Activated CD4-positive, alpha-beta T cell treated with anti-CD3 and anti-CD28 coated beads, Interleukin-2, amount 50 U/mL, for 1 hour (primary cell): ENCODE measurements around the gene SLC22A15.
"Not testable (repeated sequence)": the region's sequence is repeated elsewhere in the genome, so short reads cannot be mapped to it uniquely, and the experiment has no call there.

Source experiments
- DNase-seq: peaks from one replicate; pipeline ENCODE4 v3.0.0-alpha.2; 2020

The SLC22A15 gene

DNA sequence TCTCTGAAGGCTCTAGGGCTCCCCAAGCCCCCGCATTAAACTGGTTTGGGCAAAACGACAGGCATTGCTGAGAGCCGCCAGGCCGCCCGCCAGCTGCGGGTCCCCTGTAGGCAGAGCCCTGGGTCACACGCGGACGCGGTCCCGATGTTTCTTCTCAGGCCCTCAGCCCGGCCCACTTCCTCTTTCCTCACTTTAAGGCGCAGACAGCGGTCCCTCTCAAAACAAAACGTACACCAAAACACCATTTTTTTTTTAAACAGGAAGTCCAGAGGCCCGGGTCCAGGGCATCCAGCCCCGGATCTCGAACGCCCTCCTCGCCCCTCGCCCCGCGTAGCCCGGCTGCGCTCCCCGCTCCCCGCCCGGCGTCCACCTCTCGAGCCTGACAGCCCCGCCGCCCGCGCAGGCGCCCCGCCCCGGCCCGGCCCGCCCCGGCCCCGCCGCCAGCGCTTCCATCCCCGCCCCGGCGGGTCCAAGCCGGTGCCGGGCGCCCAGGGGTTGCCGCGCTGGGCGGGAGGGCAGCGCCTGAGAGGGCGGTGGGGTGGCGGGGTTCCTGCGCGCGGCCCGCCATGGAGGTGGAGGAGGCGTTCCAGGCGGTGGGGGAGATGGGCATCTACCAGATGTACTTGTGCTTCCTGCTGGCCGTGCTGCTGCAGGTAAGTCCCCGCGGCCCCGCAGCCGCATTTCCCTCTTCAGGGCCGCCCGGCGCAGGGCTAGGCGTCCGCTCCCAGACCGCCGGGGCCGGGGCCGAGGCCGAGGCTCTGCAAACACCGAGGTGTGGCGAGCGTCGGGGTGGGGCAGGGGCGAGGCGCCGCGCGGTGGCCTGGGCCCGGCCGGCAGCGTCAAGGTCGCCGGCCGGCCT, at the start of gene SLC22A15:
Gene SLC22A15 (plus strand): TSS at position 452 of the 859 bp plus-strand sequence. CDS start 115 bp downstream, at position 567.
- no peak for DNase-seq

DNA sequence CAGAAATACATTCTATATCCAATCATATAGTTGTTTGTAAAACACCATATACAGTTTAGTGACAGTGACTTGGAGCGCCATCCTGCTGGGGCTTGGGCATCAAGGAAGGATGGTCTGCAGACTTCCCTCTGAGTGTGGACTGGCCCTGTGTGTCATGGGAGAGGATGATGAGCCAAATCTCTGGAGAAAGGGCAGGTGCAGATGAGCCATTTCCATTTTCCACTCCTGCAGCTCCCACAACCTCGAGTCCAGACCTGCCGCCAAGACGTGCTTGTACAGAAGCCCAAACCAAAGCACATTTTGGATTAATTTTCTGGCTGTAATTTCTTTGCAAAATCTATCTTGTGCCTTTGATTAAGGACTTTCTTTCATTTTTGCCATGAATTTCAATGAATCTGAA, 48.3 kb upstream of the SLC22A15 start:
- no peak for DNase-seq

DNA sequence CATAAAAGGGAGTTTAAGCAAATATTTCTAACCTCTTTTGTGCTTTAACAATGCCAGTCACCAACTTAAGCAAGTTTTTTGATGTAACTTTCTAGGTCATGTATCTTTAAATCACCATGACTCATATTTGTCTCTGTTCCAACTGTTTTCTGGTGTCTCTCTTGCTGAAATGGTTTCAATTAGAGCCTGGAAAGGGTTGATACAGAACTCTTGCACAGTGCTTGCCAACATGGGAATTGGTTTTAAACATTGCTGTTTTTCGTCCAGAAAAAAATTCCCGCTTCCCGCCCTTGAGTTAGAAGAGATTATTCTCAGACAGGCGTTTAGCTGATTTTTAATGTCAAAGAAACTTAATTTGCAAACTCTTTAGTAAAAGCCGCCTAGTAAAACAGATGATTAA, 46.4 kb upstream of the SLC22A15 start:
- DNase-seq, result no peak

DNA sequence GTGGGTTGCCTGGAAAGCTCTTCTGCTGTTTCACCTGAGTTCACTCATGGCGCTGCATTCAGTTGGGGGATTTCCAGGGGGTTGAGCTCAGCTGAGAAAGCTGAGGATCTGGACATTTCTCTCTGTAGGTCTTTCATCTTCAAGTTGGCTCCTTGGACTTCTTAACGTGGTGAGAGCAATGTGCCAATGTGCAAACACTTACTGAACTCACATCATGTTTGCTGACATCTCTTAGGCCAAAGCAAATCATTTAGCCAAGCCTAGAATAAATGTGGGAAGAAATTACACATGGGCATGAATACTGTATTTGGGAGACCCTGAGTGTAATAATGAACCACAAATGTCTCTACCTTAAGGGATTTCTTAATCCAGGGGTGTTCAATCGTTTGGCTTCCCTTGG, 42.7 kb upstream of the SLC22A15 start:
- no peak for DNase-seq

DNA sequence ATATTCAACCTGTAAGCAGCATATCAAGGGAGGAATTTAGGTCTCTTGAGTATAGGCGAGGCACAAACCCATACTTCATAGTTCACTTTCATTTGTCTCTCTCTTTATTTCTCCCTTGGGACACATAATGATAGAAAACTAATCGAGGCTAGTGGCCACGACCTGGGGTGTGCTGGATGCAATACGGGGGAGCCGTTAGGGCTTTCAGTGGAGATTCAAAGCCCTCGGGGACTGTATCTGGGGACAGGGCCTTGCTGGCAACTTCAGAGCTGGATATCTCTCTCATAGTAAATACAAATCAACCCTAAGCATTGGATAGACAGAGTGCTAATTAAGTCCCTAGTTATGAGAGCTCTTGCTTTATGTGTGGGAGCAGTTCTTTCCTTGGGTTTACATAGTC, 36.9 kb upstream of the SLC22A15 start:
- no peak for DNase-seq

DNA sequence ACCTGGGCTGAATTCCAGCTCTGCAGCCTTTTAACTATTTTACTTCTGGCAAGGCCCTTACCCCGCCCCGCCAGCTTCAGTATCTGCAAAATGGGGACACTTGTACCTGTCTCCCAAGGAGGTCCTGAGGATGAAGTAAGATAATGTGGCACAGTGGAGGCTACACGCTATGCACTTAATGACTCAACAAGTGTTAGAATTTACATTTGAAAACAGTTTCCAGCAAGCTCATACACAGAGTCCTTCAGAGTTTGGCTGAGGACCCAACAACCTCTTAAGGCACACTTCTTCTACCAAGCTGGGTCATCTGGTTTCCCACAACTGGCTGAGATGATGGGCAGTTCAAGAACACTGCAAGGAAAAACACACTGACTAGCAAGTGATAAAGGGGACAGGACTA, 30.2 kb upstream of the SLC22A15 start:
- DNase-seq, result no peak

DNA sequence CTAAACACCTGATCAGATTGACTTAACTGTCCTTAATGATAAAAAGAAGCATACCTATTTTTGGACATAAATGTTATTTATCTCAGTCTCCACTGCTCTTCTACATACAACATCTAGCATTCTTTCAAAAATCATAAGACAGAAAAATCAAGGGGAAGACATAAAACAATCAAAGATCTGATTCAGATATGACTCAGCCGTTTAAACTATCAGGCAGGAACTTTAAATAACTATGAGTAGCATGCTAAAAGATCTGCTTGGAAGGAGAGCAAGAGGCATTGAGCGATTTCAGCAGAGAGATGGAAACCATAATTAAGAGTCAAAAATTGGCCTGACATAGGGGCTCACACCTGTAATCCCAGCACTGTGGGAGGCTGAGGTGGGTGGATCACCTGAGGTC, 27.2 kb upstream of the SLC22A15 start:
- DNase-seq, result no peak

DNA sequence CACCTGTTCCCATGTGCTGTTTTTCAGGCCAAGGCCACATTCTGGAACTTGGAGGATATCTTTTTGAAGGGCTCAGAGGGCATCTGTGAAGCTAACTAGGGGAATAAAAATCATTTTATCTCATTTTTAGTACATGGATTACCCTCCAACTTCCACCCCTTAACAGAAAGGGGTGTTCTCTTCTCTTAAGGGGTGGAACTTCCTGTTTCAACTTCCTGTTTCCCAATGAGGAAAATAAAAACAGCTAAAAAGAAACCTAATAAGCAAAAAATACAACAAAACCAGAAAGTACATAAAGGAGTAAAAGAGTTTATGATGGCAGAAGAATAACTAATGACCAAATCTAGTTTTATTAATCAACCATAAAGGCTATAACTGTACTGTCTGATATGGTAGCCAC, 24.8 kb upstream of the SLC22A15 start:
- DNase-seq, result no peak

DNA sequence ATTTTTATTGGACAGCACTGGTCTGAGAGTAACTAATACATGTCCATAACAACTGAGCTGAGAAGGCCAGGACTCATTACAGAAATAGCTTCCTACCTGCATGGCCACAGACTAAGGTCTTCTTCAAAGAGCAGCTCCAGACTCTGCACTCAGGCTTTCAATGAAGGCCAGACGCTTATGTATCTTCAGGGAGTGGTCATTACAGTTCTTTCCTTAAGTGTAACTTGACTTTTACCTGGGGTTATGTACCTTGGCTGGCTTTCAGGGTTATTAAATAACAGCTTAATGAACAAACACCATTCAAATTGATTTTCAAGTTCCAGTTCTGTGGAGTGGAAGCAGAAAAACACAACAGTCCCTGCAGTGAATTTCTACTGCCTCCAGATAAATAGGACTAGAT, 23.8 kb upstream of the SLC22A15 start:
- DNase-seq, result no peak

DNA sequence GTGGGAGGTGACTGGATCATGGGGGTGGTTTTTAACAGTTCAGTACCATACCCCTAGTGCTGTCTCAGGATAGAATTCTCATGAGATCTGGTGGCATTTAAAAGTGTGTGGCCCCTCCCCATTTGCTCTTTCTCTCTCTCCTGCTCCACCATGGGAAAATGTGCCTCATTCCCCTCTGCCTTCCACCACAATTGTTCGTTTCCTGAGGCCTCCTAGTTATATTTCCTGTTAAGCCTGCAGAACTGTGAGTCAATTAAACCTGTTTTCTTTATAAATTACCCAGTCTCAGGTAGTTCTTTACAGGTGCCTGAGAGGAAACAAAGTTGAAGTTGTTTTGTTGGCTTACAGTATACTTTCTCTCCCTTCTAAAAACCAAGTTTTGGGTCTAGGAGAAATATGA, 23.1 kb upstream of the SLC22A15 start:
- no peak for DNase-seq

DNA sequence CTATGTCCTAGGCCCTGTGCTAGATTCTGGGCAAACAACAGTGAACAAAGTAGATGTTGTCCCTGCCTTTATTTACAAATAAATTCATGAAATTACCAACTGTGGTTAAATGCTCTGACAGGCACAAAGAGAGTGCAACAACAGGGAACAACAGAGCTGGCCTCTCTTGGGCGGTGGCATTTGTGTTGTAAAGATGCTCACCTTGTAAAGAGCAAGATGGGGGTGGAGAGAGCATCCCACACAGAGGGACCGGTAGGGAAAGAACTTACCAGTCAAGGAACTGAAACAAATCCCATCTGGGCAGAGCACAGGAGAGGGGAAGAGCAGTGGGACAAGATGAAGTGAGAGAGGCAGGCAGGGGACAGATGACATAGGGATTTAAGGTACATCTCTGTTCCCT, 21.6 kb upstream of the SLC22A15 start:
- no peak for DNase-seq

DNA sequence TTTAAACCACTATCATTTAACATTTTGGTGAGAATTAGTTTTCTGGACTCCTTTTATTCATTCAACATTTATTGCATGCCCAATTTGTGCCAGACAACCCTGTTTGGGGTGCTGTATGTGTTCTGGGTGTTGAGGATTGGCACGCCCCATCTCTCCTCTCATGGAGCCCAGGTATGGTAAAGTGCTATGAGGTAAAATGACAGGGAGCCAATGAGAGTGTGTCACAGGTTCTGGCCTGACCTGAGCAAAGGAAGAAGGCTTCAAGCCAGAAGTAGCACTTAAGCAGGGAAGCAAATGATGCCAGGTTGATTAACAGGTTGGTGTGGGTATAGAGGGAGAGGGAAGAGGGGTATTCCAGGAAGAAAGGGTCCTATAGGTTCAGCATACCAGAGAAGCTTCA, 21.1 kb upstream of the SLC22A15 start:
- no peak for DNase-seq

DNA sequence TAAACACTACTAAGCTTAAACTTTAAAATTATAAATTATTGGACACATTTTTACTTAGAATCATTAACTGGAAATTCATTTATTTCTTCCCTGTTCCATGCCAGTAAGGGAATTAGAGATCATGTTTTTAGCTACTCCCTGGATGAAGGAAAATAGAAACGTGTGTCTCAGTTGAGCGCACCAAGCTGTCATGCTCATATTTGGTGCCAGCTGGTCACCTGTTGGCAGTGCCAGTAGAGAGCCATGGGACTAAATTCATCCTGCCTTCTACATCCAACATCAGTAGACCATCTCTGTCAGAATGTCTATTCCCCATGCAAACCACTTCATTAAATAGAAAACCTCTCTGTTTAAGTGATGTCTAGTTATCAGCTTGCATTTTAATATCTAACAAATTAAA, 17.4 kb upstream of the SLC22A15 start:
- DNase-seq, result no peak

DNA sequence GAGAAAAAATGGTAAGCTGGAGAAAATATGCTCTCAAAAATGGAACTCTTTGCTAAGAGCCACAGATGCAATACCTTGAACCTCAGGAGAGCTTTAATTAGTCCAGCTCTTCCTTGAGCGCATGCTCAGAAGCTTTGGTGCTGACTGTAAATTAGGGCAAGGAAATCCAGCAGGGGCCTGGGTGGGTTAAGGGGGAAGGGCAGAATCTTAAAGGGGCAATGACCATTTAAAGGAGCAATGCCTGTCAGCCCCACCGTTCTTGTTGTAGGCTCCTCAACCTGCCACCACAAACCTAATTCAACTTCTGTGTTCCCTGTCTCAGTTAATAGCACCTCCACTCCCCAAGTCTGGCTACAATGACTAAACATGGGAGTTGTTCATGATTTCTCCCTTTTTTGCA, 6.8 kb upstream of the SLC22A15 start:
- no peak for DNase-seq

DNA sequence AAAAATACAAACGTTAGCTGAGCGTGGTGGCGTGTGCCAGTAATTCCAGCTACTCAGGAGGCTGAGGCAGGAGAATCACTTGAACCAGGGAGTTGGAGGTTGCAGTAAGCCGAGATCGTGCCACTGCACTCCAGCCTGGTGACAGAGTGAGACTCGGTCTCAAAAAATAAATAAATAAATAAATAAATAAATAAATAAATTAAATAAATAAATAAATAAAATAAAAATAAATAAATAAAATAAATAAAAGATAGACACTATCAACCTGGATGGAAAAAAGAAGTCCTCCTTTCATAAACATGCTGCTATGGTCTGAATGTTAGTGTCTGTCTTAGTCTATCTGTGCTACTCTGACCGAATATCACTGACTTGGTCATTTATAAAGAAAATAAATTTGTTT, 4.5 kb upstream of the SLC22A15 start:
- DNase-seq, result not testable (repeated sequence)

DNA sequence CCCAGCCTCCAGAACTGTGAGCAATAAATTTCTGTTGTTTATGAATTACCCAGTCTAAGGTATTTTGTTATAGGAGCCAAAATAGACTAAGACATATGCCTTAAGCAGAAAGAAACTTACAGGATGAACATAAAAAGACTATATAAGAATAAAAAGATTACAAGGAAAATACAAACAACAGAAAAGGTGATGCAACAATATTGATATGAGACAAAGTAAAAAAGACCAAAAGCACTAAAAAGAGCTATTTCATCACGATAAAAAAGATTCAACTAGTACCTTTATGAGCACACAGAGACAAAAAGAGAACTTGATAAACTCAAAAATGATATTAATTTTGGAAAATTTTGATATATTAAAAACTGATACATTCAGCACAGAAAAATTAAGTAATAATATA, 3.2 kb upstream of the SLC22A15 start:
- DNase-seq, result no peak

DNA sequence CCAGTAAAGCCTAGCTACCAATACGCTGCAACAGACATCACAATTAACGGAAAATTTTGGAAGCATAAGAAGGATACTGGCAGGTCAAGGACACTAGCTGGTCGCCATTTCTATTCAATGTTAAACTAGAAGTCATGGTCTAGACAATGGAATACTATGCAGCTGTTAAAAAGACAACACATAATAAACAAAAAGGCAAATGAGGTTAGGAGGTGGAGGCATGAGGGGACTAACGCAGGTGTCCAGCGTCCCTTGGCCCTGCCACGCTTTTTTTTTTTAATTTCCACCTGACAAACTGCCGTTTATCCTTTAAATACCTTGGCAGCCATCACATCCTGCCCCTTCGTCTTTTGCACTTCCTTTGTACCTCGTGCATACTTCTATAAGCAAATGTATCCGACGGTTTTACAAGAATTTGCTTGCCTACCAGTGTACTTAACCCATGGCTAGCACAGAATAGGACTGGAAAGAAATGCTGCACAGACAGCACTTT, 698 bp upstream of the SLC22A15 start:
- DNase-seq, result no peak

DNA sequence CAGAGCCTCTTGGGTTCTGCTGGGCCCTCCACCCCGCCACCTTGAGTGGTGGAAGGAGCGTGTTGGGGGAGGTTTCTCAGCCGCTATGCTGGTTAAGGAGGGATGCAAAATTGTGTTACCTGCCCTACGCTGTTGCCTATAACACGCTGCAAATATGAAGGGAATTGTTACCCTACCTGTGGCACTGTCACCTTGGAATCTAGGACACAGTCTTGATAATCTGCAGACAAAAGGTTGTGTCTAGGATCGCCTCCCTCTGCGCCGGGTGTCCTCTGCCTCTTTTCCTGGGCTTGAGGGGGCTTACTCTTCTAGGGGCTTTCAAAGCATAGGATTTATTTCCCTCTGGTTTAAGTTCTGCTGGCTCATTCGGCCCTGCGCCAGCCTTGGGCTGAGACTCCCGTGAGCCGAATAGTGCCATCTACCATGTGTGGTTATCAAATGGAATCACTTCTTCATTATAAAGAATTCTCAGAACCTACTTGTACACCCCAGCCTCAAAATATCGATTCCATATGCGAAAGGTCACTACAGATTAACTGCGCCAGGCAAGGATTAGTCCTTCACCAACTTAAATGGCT, 697 bp downstream of the SLC22A15 start:
- DNase-seq, result no peak

DNA sequence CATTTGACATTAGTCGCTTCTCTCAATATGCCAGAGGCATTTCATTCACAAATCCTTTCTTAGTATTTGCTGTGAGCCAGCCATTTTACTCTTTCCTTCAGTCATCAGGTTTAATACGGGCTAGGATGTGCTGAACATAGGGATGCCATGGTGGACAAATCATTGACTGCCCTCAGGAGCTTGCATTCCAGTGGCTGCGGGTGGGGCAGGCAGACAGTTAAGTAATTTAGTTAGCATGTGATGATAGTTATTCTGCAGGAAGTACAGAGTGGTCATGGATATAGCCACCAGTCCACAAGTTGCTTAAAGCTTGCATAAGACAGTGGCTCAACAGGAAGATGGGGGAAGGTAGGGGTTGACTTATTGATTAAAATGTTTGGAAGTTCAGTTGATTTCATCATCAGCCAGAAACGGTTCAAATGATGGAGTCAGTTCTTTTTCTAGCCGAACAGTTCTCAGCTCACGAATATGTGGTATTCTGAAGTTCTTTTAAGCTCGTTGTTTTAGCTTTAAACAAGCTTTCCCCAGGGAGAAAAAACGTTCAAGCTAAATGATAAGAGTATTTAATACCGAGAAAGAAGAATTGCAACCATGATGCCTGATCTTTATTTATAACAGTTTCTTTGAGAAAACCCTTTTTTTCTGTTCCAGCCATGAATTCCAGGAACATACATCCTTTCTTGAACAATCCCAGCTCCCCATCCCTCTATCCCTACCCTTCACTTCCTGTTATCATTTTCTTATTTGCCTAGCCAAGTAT, 1.4 kb downstream of the SLC22A15 start:
- no peak for DNase-seq

DNA sequence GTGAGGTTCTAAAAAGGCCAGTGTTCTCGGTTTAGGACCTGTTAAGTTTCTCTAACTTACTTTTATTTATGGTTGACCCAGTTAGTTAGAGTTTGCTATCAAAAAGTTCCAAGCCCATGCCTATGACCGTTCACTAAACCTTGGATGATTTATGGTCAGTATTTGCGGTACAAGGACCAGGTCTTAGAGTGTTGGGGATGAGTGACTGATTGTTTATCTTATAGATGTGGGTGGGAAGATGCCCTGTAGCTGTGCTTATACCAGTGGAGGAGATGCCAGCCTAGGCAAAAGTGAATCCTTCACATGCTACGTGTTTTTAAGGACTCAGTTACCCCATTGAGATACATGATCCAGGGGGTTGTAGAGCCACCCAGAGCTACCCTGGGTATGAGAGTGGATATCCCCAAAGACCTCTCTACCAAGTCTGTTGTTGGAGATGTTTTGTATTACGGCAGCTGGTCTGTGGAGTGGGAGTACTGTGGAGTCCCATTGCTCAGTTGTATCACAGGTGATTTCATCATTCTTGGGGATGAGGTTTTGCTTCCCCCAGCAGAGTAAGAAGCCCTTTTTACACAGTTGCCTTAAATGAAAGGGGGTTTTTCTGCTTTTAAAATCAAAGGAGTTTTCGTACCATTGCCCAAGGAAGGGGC, 2.1 kb downstream of the SLC22A15 start:
- DNase-seq, result no peak

DNA sequence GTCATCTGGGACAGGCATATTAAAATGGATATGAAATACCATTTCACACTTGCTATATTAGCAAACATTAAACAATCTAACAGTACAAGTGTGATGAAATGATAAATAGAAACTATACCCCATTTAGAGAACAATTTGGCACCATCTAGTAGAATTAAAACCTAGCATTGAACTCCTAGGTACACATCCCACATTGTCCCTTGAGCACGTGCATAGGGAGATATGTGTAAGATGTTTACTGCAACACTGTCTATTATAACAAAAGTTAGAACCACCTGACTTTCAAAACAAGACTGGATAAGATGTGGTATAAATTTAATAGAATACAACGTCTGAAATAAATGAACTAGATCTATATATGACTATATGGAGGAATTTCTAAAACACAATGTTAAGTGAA, 3.8 kb downstream of the SLC22A15 start:
- DNase-seq, result no peak

DNA sequence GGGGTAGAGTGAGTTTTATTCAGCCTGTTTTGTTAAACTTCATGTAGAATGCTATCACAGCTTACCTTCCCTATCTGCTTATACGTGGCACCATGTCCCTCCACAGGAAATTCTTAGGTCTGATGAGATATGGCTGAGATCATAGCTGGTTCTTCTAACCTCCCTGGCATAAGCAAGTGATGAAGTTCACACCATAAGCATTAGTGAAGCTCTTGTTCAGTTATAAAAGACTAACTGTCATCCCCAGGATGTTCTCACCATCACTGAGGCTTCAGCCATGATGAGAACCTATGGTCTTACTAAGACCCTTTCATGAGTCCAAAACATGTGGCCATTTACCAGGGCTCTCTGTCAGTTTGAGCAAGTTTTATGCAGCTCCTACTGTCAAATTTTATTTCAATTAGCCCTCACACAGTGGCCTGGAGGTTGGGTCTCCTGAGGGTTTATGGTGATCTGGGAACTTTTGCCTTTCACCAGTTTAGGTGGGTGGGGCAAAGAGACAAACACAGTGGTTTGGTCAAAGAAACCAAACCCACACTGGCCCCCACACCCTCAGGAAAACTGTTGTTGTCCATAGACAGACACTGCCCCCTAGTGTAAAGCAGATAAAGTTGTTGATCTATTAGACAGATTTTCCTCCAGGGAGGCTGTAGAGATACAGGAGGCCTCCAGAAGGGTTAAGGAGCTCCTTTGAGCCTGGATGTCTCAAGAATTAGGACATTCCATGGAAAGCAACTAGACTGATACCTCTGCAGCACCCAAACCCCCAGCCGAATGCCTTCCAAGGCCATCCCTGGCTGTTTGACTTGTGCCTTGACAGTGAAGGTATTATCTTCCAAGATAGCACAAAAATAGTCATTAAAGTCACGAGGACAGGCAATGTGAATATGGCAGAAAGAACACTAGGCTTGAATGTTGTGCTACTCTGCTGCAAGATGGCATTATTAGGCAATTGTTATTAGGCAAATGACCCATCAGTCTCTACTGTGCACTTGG, 5.0 kb downstream of the SLC22A15 start:
- no peak for DNase-seq
